ENCODE data around the gene TEKT3. TPM values are rescaled to one million over a fixed set of nuclear protein-coding genes. Genes with fewer than 3 reads are reported as not detected.

The TEKT3 gene
- total RNA-seq, 2 experiments from 2014 or later, result not detected

DNA sequence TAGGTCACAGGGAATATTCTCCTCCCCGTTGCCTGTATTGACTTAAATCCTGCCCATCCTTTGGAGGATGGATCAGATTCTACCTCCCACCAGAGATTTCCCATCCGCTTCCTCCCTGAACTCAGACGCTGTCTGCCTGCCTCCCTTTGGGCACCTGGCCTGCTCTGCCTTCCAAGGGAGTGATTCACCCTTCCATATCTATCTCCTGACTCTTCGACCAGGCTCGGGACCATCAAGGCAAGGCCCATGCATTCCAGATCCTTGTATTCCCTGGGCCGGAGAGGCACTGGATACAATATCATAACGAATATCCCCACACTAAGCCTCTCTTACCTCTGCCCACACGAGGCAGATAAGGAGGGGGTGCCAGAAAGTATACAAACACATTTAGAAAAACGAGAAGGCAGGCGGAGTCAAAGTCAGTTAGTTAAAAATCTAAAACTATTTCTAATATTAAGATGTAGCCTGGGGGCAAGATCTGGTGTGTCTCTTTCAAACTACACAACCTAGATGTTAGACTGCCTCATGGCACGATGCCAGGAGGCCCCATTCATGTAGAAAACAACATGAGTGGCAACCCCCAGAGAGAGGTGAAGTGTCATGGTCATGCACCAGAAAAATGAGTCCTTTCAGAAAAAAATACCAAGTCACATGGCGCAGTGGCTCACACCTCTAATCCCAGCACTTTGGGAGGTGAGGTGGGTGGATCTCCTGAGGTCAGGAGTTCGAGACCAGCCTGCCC is 85.5 kb downstream of the TEKT3 start:
- Histone ChIP-seq H3K4me1 (ENCODE audit: insufficient read depth, low read length, poor library complexity, severe bottlenecking) (no peaks in the 10 kb centered on the region), H3K79me2 (ENCODE audit: insufficient read depth, low read depth, low read length) (no peaks in the 10 kb centered on the region), H3K4me2 (ENCODE audit: low read length) (no peak overlapping the region), H3K27ac (ENCODE audit: low read depth, low read length, poor library complexity, severe bottlenecking) (no peak overlapping the region), H3K9me2 (ENCODE audit: insufficient read depth, low read length) (no peaks in the 10 kb centered on the region), H3K36me3 (ENCODE audit: insufficient read depth, low read length) (no peaks in the 10 kb centered on the region), H3K4me3 (ENCODE audit: low read depth, low read length, poor library complexity, severe bottlenecking) (no peak overlapping the region), H4K20me1 (ENCODE audit: insufficient read depth, low read length) (no peaks in the 10 kb centered on the region), H3K9me3 (ENCODE audit: low read length) (no peaks in the 10 kb centered on the region), H2AFZ (ENCODE audit: low read length) (no peak overlapping the region)
- no peak for DNase-seq (ENCODE audit: low spot score)
- TF ChIP-seq EZH2phosphoT487 (IDR thresholded peaks at IDR 0.05; ENCODE audit: borderline replicate concordance, low read depth, low read length), result no peak
- TF ChIP-seq CTCF (conservative IDR thresholded peaks at IDR 0.05; ENCODE audit: low read length), result no peak
- POLR2A ChIA-PET, result no interaction called here
- BruUV-seq (replicated peaks), result no TSS peak
- CTCF ChIA-PET (ENCODE audit: unreplicated experiment), result no interaction called here
- intact Hi-C loops (cut with micrococcal nuclease; ENCODE audit: unreplicated experiment), result loop anchor here (2.0 to 5.0 kb wide), 3 partner anchors 247 to 743 kb away; partner anchors contain the start of genes TTC19 and ZSWIM7

Small RNA genes lying within 50 kb of the gene (small RNA-seq; reads per million reads assigned to genes)
- not detected for gene RNU6-799P

Other genes starting within 250 kb of the TEKT3 start
- not detected in 2 replicates for gene PMP22, start 76.3 kb downstream of the TEKT3 start, total RNA-seq (2014; rRNA removed; shearing (Covaris generic))
- not detected in 2 replicates for gene PMP22, start 76.3 kb downstream of the TEKT3 start, total RNA-seq (2022)
- 0.31 and 1.7 TPM in 2 replicates for gene CDRT4, start 126.0 kb upstream of the TEKT3 start, total RNA-seq (2014; rRNA removed; shearing (Covaris generic))
- gene CDRT4, start 126.0 kb upstream of the TEKT3 start, total RNA-seq (2022), result 6.2 and 7.1 TPM in 2 replicates
- 6.5 and 8.4 TPM in 2 replicates for gene TVP23C, start 221.9 kb upstream of the TEKT3 start, total RNA-seq (2014; rRNA removed; shearing (Covaris generic))
- 17.9 and 20.3 TPM in 2 replicates for gene TVP23C, start 221.9 kb upstream of the TEKT3 start, total RNA-seq (2022)